Cerebellar nuclear complex (tissue), 1 donor: ENCODE data around the gene COX20.
"Not testable (repeated sequence)": the region's sequence is repeated elsewhere in the genome, so short reads cannot be mapped to it uniquely, and the experiment has no call there.

Experiments used
- DNase-seq, 2 experiments: peaks; one replicate each; lab custom pipeline; 2025; lab: John Stamatoyannopoulos, UW

Gene COX20

DNA sequence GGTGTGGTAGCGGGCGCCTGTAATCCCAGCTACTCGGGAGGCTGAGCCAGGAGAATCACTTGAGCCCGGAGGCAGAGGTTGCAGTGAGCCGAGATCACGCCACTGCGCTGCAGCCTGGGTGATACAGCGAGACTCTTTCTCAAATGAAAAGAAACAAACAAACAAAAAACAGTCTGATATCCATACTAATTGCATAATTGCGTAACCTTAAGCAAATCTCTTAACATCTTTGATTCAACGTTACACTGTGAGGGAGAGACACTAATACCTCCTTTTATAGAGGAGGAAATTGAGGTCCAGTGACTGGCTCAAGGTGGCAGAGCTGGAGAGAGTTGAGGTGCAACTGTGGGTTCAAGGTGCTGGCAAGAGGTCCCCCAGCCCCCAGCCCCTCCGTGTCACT, 12.6 kb upstream of the COX20 start:
- DNase-seq, result no peak

GRCh38 chr1:244826712-244827111, 8.7 kb upstream of the COX20 start:
- DNase-seq, result no peak

- no peak for DNase-seq
These were observed 4.8 kb upstream of the COX20 start for GRCh38 chr1:244830639-244831038.

DNA sequence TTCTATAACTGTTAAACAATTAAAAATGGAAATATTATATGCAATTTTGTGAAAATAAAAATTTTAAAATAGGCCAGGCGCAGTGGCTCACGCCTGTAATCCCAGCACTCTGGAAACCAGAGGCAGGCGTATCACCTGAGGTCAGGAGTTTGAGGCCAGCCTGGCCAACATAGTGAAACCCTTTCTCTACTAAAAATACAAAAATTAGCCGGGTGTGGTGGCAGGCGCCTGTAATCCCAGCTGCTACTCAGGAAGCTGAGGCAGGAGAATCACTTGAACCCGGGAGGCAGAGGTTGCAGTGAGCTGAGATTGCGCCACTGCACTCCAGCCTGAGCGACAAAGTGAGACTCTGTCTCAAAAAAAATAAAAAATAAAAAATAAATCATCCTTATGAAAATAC, 2.2 kb upstream of the COX20 start:
- DNase-seq, result not testable (repeated sequence)

- peak in 1 of 2 experiments; percentile 55 for DNase-seq
These were observed 1.5 kb upstream of the COX20 start for GRCh38 chr1:244833734-244834542.

GRCh38 chr1:244834543-244835275, 749 bp upstream of the COX20 start:
- no peak for DNase-seq

- DNase-seq, result peak in 1 of 2 experiments; percentile 32
These were observed 670 bp downstream of the COX20 start for GRCh38 chr1:244836135-244836521.

GRCh38 chr1:244836584-244836983, 1.1 kb downstream of the COX20 start:
- no peak for DNase-seq

DNA sequence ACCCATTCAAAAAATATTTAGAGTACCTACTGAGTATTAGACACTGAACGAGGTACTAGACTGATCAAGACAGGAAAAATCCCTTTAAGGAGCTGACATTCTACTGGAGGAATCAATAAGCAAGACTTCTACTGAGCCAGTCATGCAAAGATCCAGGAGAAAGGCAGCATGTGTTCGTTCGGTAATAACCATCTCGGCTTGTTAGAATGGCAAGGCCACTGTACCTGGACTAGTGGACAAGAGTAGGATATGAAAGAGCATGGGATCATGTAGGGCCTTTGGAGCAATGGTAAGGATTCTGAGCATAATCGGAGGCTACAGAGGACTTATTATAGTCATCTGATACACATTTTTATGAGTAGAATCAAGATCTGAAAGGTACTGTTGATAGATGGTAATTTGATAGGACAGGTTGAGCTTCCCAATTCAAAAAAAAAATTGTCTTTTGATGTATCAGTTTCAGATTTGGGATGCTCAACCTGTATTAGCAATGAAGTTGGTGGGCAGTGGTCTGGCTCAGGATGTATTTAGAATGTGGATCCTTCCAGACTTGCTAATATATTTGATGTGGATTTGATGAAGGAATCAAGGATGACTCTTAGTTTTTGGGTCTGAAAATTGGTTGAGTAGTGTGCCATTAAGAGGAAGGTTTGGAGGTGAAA, 2.3 kb downstream of the COX20 start:
- no peak for DNase-seq

DNA sequence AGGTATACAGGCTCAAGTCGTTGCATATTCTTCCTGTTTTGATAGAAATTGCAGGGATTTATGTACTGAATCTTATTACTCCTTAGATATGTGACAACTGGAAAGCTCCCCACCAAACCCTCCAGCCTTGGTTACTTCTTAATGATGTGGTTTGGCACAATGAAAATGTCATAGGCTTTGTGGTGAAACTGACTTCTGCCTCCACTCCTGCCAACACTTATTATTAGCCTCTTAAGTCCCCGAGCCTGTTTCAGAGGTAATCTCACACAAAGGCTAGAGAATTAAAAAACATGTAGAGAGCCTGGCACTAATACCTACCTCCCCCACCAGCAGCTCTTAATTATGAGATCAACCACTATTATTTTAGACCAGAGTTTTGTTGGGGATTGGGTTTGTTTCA, 4.2 kb downstream of the COX20 start:
- DNase-seq, result no peak

DNA sequence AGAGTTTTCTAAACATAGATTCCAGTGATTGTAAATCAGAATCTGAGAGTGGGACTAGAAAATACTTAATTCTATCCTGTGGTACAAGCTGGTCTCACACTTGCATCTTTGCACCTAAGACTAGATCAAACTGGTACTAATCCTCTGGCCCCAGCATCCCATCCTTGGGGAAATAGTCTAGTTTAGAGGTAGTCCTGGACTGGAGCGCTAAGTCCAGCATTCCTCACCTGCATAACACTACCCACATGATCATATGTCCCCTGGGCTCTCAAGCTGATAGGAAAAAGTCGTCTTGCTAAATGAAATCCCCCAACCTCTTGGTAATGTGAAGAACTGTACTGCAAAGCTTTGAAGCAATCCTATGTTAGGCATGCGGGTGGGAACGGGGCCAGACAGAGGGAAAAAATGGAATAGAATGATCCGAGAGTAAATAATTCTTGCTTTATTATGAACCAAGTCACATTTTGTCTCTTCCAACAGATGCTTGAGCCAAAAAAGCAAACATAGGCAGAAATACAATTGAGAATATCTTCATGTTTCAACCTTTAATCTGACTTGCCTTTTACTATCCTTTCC, 4.8 kb downstream of the COX20 start:
- no peak for DNase-seq

DNA sequence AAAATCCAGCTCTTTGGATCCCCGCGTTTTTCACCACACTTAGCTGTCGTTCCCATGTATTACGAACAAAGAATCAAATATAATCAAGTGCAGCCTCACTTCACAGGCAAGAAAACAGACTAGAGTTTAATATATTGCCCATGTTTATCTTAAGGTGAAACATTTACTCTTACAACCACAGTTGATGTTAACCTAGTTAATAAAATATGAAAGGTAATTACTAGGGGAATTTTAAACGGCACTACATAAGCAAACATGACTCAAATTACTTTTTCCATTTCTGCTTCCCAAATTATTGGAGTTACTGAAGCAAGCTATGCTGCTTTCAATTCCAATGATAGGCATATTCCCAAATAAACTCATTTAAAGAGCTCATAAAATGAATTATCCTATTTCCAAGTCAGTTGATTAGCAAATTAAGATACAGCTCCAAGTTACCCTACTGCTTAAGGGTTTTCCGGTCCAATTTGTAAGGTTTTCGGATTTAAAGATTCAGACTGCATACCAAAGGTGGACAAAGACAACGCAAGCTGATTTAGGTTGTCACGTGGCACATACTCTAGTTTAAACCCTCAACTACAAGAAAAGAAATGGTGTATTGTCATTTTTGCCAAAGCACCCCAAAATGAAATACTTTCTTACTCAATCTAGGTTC, 5.9 kb downstream of the COX20 start:
- no peak for DNase-seq

DNA sequence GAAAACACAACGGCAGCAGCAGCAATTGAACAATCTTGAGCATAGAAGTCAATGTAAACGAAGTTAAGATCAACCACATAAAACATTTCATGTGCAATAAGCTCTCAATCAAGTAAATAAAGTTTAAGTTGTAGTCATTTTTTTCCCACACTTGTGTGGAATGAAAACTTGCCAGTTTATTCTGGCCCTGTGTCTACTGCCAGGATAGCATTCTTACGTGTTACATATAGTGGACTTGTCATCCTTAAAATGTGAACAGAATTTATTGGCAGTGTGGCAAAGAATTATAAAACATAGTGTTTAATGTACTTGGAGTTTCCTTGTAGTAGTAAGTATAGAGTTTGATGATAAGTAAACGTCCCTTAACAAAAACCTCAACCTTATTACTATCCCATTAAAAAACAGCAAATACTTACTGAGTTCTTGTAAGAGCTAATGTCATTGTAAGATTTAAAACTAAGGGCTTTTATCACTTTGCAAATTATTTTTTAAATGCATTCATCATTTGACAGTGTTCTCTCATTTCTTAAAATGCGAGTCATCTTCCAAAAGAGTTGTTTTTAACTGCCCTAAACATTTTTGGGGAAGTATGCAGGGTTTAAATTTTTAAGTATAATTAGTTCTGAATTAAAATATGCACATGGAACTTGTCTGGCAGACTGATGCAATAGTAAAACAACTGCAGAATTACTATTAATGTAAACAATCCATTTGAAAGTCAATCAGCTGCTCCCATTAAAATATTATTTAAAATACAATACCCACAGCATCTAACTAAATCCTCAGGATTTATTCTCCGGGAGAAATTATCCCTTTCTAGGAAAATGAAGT, 7.9 kb downstream of the COX20 start:
- DNase-seq, result no peak

- DNase-seq, result no peak
These were observed 9.0 kb downstream of the COX20 start for GRCh38 chr1:244844155-244845121.

GRCh38 chr1:244846653-244847052, 11.2 kb downstream of the COX20 start:
- DNase-seq, result no peak

GRCh38 chr1:244849189-244849866, 13.9 kb downstream of the COX20 start:
- no peak for DNase-seq

DNA sequence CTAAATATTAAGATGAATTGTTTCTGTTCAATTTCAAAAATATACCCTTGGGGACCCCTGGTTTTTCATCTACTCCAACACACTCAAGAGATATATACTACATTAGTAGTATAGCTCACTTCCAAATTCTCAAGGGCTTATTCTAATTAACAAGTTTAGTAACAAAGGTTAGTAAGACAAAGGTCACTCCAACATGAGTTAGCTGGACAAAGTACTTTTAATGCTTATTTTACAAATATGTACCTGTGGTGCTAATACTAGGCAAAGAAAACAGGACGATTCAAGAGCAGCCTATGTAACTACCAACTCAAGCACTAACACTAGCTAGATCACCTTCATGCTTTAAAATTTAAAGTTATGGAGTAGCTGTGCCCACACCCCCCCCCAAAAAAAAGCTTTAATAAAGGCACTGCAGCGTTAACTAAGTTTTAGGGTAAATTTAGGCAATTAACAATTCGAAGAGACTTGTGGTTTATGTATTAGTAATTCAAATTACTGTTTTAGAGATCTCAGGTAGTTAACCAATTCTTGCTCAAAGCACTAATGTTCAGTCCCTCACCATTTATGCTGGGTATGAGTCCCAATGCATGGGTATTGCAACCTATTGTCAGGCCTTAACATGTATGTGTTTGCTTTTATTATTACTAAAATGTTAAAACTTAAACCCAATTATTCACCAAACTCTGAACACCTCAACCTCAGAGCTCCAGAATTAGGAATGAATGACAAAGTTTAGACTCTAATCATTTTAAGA, 14.8 kb downstream of the COX20 start:
- no peak for DNase-seq

DNA sequence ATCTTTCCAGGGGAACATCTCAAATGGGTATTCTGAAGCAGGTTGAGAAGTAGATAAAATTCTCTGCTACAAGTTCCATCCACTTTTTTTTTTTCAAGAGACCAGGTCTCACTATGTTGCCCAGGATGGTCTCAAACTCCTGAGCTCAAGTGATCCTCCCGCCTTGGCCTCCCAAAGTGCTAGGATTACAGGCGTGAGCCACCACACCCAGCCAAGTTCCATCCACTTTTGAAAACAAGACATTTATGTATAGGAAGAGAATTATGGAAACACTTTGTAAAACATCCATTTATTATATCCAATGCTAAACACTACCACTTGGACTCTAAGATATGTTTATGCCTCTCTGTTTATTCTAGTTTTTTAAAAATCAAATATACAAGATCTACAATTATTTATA, 15.4 kb downstream of the COX20 start:
- DNase-seq, result no peak
